Smooth muscle cell (in vitro differentiated cells): ENCODE measurements around the gene R3HDM4. TPM values are rescaled to one million over a fixed set of nuclear protein-coding genes. Genes with fewer than 3 reads are reported as not detected.

Source experiments
- DNase-seq: peaks from one replicate; lab custom pipeline; 2025; ENCODE audit not compliant: unreplicated experiment; lab: John Stamatoyannopoulos, UW
- H2AFZ ChIP-seq: fragments of 200-600 bp; sonication (generic); 2 replicates; pipeline ENCODE4 v1.6.0; 2016; ENCODE audit warnings: antibody characterized with exemption, low read depth, mild to moderate bottlenecking
- H3F3A ChIP-seq: fragments of 200-600 bp; sonication (generic); 2 replicates; pipeline ENCODE4 v1.6.0; 2017; ENCODE audit warnings: antibody characterized with exemption, low read depth
- H3K27ac ChIP-seq: fragments of 200-600 bp; sonication (generic); 2 replicates; pipeline ENCODE4 v1.5.1; 2016; ENCODE audit warnings: low read depth, mild to moderate bottlenecking
- H3K27me3 ChIP-seq: fragments of 200-600 bp; sonication (generic); 2 replicates; pipeline ENCODE4 v1.6.1; 2016; ENCODE audit warnings: low read depth, mild to moderate bottlenecking
- H3K36me3 ChIP-seq: fragments of 200-600 bp; sonication (generic); 2 replicates; pipeline ENCODE4 v1.5.1; 2016; ENCODE audit warnings: low read depth
- H3K4me1 ChIP-seq: fragments of 200-600 bp; sonication (generic); 2 replicates; pipeline ENCODE4 v1.5.1; 2016; ENCODE audit warnings: low read depth
- H3K4me2 ChIP-seq: fragments of 200-600 bp; sonication (generic); 2 replicates; pipeline ENCODE4 v1.6.0; 2016; ENCODE audit warnings: mild to moderate bottlenecking
- H3K4me3 ChIP-seq: fragments of 200-600 bp; sonication (generic); 2 replicates; pipeline ENCODE4 v1.5.1; 2016; ENCODE audit warnings: mild to moderate bottlenecking
- H3K79me2 ChIP-seq: fragments of 200-600 bp; sonication (generic); 2 replicates; pipeline ENCODE4 v1.6.0; 2016; ENCODE audit warnings: low read depth, mild to moderate bottlenecking
- H3K9ac ChIP-seq: fragments of 200-600 bp; sonication (generic); 2 replicates; pipeline ENCODE4 v1.6.0; 2016; ENCODE audit warnings: low read depth
- H3K9me3 ChIP-seq: fragments of 200-600 bp; sonication (generic); replicated peaks from 2 replicates; pipeline ENCODE4 v1.5.1; 2016; ENCODE audit warnings: low read depth
- H4K20me1 ChIP-seq: fragments of 200-600 bp; sonication (generic); 2 replicates; pipeline ENCODE4 v1.6.0; 2016; ENCODE audit warnings: low read depth
- WGBS: methylation state at CpG from one replicate; pipeline ENCODE4 v1.1.7; 2016; ENCODE audit warnings: low lambda C conversion rate; 5-methylcytosine and 5-hydroxymethylcytosine counted together
- polyA plus RNA-seq: library from polyadenylated mRNA; unstranded; fragments of >200 nt; fragmentation: Nextera tagmentation; extraction: Ambion mirVana; gene quantifications from 2 replicates; pipeline ENCODE4 v1.2.1, GENCODE V29; 2016
- total RNA-seq: library from RNA; depleted of rRNA; stranded (reverse); fragments of >200 nt; gene quantifications from 2 replicates; pipeline ENCODE4 v1.2.3, GENCODE V29; 2014
- TF ChIP-seq, protein P1 (sequence below): fragments of 200-600 bp; sonication (generic); IDR thresholded peaks from 2 replicates; pipeline ENCODE4 v1.5.1; 2017; ENCODE audit warnings: borderline replicate concordance, mild to moderate bottlenecking, antibody characterized with exemption; ENCODE audit not compliant: insufficient read depth, poor library complexity, severe bottlenecking

R3HDM4 gene
- total and polyA plus RNA-seq, 2 experiments from 2014 or later = 42.3 to 69.4 TPM

DNA sequence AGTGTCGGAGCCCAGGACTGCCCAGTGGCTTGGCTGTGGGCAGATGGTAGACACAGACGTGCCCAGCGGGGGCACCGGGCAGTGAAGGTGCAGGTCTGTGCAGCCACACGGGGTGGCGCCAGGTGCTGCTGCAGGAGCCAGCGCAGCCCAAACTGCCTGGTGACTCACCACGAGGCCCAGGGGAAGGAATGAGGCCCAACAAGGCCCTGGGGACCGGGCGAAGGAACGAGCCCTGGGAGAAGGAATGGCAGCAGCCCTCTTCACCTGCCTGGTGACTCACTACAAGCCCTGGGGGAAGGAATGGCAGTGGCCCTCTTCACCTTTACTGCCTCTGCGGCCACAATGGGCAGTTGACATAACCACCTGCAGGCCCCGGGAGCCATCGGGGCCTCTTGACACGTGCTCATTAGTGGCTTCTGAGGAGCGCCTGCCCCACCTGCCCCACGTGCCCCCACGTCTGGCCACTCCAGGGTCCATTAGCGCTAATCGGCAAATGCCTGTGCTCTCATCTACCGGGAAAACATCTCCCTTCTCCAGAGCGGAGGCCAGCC lies 29.3 kb downstream of the R3HDM4 start:
- H4K20me1 ChIP-seq = peaks cover 75% of the 10 kb centered on the region
- H3K9me3 ChIP-seq = no peaks in the 10 kb centered on the region
- H3K4me2 ChIP-seq = no peak overlapping the region
- no peak overlapping the region for H3K4me3 ChIP-seq
- H2AFZ ChIP-seq = no peak overlapping the region
- no peaks in the 10 kb centered on the region for H3K36me3 ChIP-seq
- no peak for DNase-seq
- TF ChIP-seq, protein P1, sequence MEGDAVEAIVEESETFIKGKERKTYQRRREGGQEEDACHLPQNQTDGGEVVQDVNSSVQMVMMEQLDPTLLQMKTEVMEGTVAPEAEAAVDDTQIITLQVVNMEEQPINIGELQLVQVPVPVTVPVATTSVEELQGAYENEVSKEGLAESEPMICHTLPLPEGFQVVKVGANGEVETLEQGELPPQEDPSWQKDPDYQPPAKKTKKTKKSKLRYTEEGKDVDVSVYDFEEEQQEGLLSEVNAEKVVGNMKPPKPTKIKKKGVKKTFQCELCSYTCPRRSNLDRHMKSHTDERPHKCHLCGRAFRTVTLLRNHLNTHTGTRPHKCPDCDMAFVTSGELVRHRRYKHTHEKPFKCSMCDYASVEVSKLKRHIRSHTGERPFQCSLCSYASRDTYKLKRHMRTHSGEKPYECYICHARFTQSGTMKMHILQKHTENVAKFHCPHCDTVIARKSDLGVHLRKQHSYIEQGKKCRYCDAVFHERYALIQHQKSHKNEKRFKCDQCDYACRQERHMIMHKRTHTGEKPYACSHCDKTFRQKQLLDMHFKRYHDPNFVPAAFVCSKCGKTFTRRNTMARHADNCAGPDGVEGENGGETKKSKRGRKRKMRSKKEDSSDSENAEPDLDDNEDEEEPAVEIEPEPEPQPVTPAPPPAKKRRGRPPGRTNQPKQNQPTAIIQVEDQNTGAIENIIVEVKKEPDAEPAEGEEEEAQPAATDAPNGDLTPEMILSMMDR = peak; percentile 12
- no peaks in the 10 kb centered on the region for H3K27me3 ChIP-seq
- no peak overlapping the region for H3K9ac ChIP-seq
- H3K79me2 ChIP-seq = no peaks in the 10 kb centered on the region
- no peaks in the 10 kb centered on the region for H3F3A ChIP-seq
- H3K4me1 ChIP-seq = no peaks in the 10 kb centered on the region
- H3K27ac ChIP-seq = no peak overlapping the region
- 59% methylated on average over 15 of the region's 22 CpGs for WGBS

DNA sequence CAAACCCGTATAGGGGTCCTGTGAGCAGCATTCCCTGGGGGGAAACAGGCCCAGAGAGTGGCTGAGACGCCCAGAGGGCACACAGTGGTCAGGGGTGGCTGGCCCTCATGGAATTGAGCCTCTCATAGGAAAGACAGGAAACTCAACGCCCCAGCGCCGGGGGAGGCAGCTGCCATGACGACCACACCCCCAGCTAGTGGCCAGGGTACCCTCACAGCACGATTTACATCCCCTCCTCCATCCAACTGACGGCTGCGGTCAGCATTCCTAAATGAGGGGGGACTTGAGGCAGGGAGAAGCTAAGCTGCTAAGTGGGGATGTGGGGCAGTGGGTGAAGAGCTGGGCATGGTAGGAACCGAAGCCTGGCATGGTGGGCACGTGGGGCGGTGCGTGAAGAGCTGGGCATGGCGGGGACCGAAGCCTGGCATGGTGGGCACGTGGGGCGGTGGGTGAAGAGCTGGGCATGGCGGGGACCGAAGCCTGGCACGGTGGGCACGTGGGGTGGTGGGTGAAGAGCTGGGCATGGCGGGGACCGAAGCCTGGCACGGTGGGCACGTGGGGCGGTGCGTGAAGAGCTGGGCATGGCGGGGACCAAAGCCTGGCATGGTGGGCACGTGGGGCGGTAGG lies 30.0 kb downstream of the R3HDM4 start:
- no peaks in the 10 kb centered on the region for H3K36me3 ChIP-seq
- H3K4me1 ChIP-seq = no peaks in the 10 kb centered on the region
- no peaks in the 10 kb centered on the region for H3F3A ChIP-seq
- no peak overlapping the region for H3K4me2 ChIP-seq
- H3K9ac ChIP-seq = no peak overlapping the region
- DNase-seq = no peak
- H4K20me1 ChIP-seq = peaks cover 72% of the 10 kb centered on the region
- H3K27ac ChIP-seq = no peak overlapping the region
- H3K4me3 ChIP-seq = no peak overlapping the region
- WGBS = 97% methylated on average over 22 of the region's 30 CpGs
- no peaks in the 10 kb centered on the region for H3K9me3 ChIP-seq
- H2AFZ ChIP-seq = no peak overlapping the region
- H3K27me3 ChIP-seq = no peaks in the 10 kb centered on the region
- H3K79me2 ChIP-seq = no peaks in the 10 kb centered on the region
- TF ChIP-seq, protein P1 = no peak

DNA sequence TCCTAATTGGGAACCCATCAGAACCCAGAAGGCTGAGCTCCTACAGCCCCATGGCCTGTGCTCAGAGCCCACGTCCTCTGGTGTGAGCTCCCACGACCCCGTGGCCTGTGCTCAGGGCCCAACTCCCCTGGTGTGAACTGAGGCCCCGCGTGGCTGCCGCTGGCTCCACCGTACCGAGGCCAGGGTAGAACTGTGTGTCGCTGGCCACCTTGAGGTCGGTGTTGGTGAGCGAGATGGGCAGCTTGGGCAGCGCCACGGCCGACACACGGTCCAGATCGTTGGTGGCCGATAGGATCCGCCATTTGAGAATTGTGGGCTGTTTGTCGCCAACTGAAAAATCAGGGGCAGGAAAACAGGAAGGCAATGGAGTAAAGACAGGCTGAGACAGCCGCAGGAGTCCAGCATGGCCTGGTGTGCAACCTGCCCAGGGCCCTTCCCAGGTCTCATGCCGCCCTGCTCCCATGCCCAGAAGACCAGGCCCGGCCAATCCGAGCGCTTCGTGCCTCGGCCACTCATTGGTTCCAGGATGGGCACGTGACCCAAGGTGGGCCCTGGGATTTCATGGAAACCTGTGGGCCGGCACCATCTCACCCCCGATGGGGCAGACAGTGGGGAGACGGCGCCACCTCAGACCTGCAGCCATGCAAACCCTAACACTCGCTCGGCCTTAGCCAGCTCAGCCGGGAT lies 31.5 kb downstream of the R3HDM4 start:
- TF ChIP-seq, protein P1 = no peak
- H3K9ac ChIP-seq = no peak overlapping the region
- H3K4me1 ChIP-seq = no peaks in the 10 kb centered on the region
- H4K20me1 ChIP-seq = peaks cover 60% of the 10 kb centered on the region
- no peaks in the 10 kb centered on the region for H3K79me2 ChIP-seq
- H2AFZ ChIP-seq = no peak overlapping the region
- 98% methylated on average over 32 of the region's 34 CpGs for WGBS
- H3K4me3 ChIP-seq = no peak overlapping the region
- no peak for DNase-seq
- no peaks in the 10 kb centered on the region for H3K36me3 ChIP-seq
- H3K4me2 ChIP-seq = no peak overlapping the region
- no peaks in the 10 kb centered on the region for H3K9me3 ChIP-seq
- no peak overlapping the region for H3K27ac ChIP-seq
- no peaks in the 10 kb centered on the region for H3F3A ChIP-seq
- no peaks in the 10 kb centered on the region for H3K27me3 ChIP-seq
